Panc1 (cell line): Measurements from ENCODE around the gene SRMS.

Experiments
- CTCF ChIP-seq: fragments of 450-650 bp; IDR thresholded peaks from 2 replicates; pipeline ENCODE4 v1.5.1; 2017; ENCODE audit warnings: mild to moderate bottlenecking
- POLR2AphosphoS5 ChIP-seq: IDR thresholded peaks from 2 replicates; pipeline ENCODE4 v1.6.1; 2012; ENCODE audit warnings: mild to moderate bottlenecking, low read depth, low read length, moderate library complexity
- REST ChIP-seq, 2 experiments: IDR thresholded peaks; 2 replicates each; pipeline ENCODE4 v1.6.1; 2011 to 2012; ENCODE audit warnings: low read depth in 2 of 2, control low read depth in 1 of 2, low read length in 1 of 2, mild to moderate bottlenecking in 1 of 2, moderate library complexity in 1 of 2; ENCODE audit not compliant: insufficient read depth in 1 of 2
- SIN3A ChIP-seq: IDR thresholded peaks from 2 replicates; pipeline ENCODE4 v1.6.1; 2012; ENCODE audit warnings: low read depth, mild to moderate bottlenecking, low read length, moderate library complexity, borderline replicate concordance; ENCODE audit not compliant: insufficient read depth
- TCF7L2 ChIP-seq: IDR thresholded peaks from 2 replicates; pipeline ENCODE4 v1.6.1; 2011; ENCODE audit warnings: mild to moderate bottlenecking, low read depth, low read length, inconsistent platforms

- TF ChIP-seq REST (IDR thresholded peaks at IDR 0.05; ENCODE audit: insufficient read depth in 1 of 2, low read depth in 2 of 2, low read length in 1 of 2): no peak
- no peak for TF ChIP-seq CTCF
- no peak for TF ChIP-seq POLR2AphosphoS5
- TF ChIP-seq TCF7L2: no peak
- no peak for TF ChIP-seq SIN3A
Measured at GRCh38 chr20:63505281-63505680, 42.3 kb downstream of the SRMS start.
